ENCODE results near the gene ZNF419.

ZNF419 gene

GRCh38 chr19:57527136-57527881 lies 39.8 kb downstream of the ZNF419 start, which contains the start of gene ZNF549:
Gene ZNF549, plus strand, starts transcription at chr19:57527356. Its CDS starts 218 bp downstream, at chr19:57527574.
- peak within 1 kb of the TSS; percentile 87 for H3K27ac ChIP-seq (ENCODE audit: insufficient read depth, low read length, poor library complexity, severe bottlenecking)
- peaks cover 19% of the 10 kb centered on the region for H3K9me3 ChIP-seq (ENCODE audit: control insufficient read depth, low read length)
- peaks cover 15% of the 10 kb centered on the region for H3K36me3 ChIP-seq (ENCODE audit: control insufficient read depth, insufficient read depth, low read length)
- H3K27me3 ChIP-seq (replicated peaks; ENCODE audit: control insufficient read depth, insufficient read depth, low read length, poor library complexity, severe bottlenecking), result no peaks in the 10 kb centered on the region
- peaks cover 7% of the 10 kb centered on the region for H3K4me1 ChIP-seq (ENCODE audit: control insufficient read depth, insufficient read depth, low read length, poor library complexity, severe bottlenecking)
- DNase-seq, result peak; percentile 80 to 87 (median 81)
- peak within 1 kb of the TSS; percentile 90 for H3K4me3 ChIP-seq (ENCODE audit: insufficient read depth, low read depth, low read length, poor library complexity, severe bottlenecking)

DNA sequence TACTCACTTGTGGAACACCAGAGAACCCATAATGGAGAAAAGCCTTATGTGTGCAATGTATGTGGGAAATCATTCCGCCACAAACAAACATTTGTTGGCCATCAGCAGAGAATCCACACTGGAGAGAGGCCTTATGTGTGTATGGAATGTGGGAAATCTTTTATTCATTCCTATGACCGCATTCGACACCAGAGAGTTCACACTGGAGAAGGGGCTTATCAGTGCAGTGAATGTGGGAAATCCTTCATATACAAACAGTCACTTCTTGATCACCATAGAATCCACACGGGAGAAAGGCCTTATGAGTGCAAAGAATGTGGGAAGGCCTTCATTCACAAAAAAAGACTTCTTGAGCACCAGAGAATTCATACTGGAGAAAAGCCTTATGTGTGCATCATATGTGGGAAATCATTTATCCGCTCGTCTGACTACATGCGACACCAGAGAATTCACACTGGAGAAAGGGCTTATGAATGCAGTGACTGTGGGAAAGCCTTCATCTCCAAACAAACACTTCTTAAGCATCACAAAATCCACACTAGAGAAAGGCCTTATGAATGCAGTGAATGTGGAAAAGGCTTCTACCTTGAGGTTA lies 50.5 kb downstream of the ZNF419 start:
- Histone ChIP-seq H3K36me3 (ENCODE audit: control insufficient read depth, insufficient read depth, low read length) (peaks cover 77% of the 10 kb centered on the region), H3K9me3 (ENCODE audit: control insufficient read depth, low read length) (peaks cover 77% of the 10 kb centered on the region), H3K4me1 (ENCODE audit: control insufficient read depth, insufficient read depth, low read length, poor library complexity, severe bottlenecking) (no peaks in the 10 kb centered on the region), H3K27ac (ENCODE audit: insufficient read depth, low read length, poor library complexity, severe bottlenecking) (no peak overlapping the region), H3K27me3 (replicated peaks; ENCODE audit: control insufficient read depth, insufficient read depth, low read length, poor library complexity, severe bottlenecking) (no peaks in the 10 kb centered on the region), H3K4me3 (ENCODE audit: insufficient read depth, low read depth, low read length, poor library complexity, severe bottlenecking) (no peak overlapping the region)
- no peak for DNase-seq

Measured in effector memory CD4-positive, alpha-beta T cell (primary cell).